ENCODE results near the gene RBM22. TPM values are rescaled to one million over a fixed set of nuclear protein-coding genes. Genes with fewer than 3 reads are reported as not detected.

The RBM22 gene
- total RNA-seq, 4 donors from 2014 or later = 22.5 to 31.0 (median 26.2) TPM

GRCh38 chr5:150642567-150642927, 58.3 kb downstream of the RBM22 start:
- Histone ChIP-seq H3K27me3 (no peaks in the 10 kb centered on the region), H3K4me1 (peaks cover 85 to 91% of the 10 kb centered on the region in 2 donors), H3K27ac (peak overlapping the region; percentile 96 to 100 (median 100)), H3K36me3 (no peaks in the 10 kb centered on the region), H3K4me3 (no peak overlapping the region), H3K9me3 (no peaks in the 10 kb centered on the region)
- DNase-seq (peak; percentile 75 to 86), ATAC-seq (peak; percentile 40 to 57)
- in situ Hi-C loops (cut with MboI; ENCODE audit: low sequenced_read_pairs in 4 of 4) = no loop called here
- intact Hi-C loops (cut with DNase I; ENCODE audit: low total_unique reads) = no loop called here
- TF ChIP-seq CTCF (IDR thresholded peaks at IDR 0.05 in 4 of 5, conservative IDR thresholded peaks at IDR 0.05 in 1 of 5) = no peak
- no peak for TF ChIP-seq POLR2A (IDR thresholded peaks at IDR 0.05)

GRCh38 chr5:150641824-150642566, 58.9 kb downstream of the RBM22 start:
- H3K4me3 ChIP-seq = no peak overlapping the region
- ATAC-seq (peak in 1 of 2 donors; percentile 15), DNase-seq (no peak)
- TF ChIP-seq CTCF (IDR thresholded peaks at IDR 0.05 in 4 of 5, conservative IDR thresholded peaks at IDR 0.05 in 1 of 5) (no peak), POLR2A (IDR thresholded peaks at IDR 0.05) (no peak)
- H3K4me1 ChIP-seq = peaks cover 85 to 91% of the 10 kb centered on the region in 2 donors
- peak overlapping the region; percentile 96 to 100 (median 100) for H3K27ac ChIP-seq
- intact Hi-C loops (cut with DNase I; ENCODE audit: low total_unique reads) = no loop called here
- H3K9me3 ChIP-seq = no peaks in the 10 kb centered on the region
- H3K27me3 ChIP-seq = no peaks in the 10 kb centered on the region
- in situ Hi-C loops (cut with MboI; ENCODE audit: low sequenced_read_pairs in 4 of 4) = no loop called here
- no peaks in the 10 kb centered on the region for H3K36me3 ChIP-seq

- ATAC-seq (peak in 1 of 2 donors; percentile 7), DNase-seq (peak in 1 of 2 donors; percentile 46)
- intact Hi-C loops (cut with DNase I; ENCODE audit: low total_unique reads) (no loop called here), in situ Hi-C loops (cut with MboI; ENCODE audit: low sequenced_read_pairs in 4 of 4) (no loop called here)
- Histone ChIP-seq H3K27ac (peak overlapping the region; percentile 96 to 100 (median 100)), H3K4me1 (peaks cover 92 to 94% of the 10 kb centered on the region in 2 donors), H3K36me3 (no peaks in the 10 kb centered on the region), H3K27me3 (no peaks in the 10 kb centered on the region), H3K9me3 (no peaks in the 10 kb centered on the region), H3K4me3 (peak overlapping the region; percentile 10 to 45 (median 20))
- TF ChIP-seq POLR2A (IDR thresholded peaks at IDR 0.05) (no peak), CTCF (IDR thresholded peaks at IDR 0.05 in 4 of 5, conservative IDR thresholded peaks at IDR 0.05 in 1 of 5) (no peak)
Measured at GRCh38 chr5:150641006-150641570, 59.8 kb downstream of the RBM22 start.

Other genes with a start within 250 kb of the RBM22 start
- 10 to 100 TPM; 36.1 to 70.5 (median 50.5) TPM for gene NDST1, start 192.9 kb downstream of the RBM22 start, total RNA-seq
- gene SYNPO, start 60.4 kb downstream of the RBM22 start, total RNA-seq = 100 to 1,000 TPM; 419 to 569 (median 539) TPM
- gene MYOZ3, start 39.8 kb downstream of the RBM22 start, total RNA-seq = 10 to 100 TPM in 3 of 4 donors, 1 to 10 TPM in 1; 4.8 to 12.6 (median 11.3) TPM
- gene DCTN4, start 58.0 kb upstream of the RBM22 start, total RNA-seq = 10 to 100 TPM; 66.6 to 92.6 (median 72.8) TPM
- 10 to 100 TPM; 14.2 to 17.9 (median 15.4) TPM for gene SMIM3, start 77.7 kb upstream of the RBM22 start, total RNA-seq
- gene IRGM, start 145.5 kb upstream of the RBM22 start, total RNA-seq = not detected
- under 1 TPM; 0.07 to 0.36 (median 0.25) TPM for gene ZNF300, start 203.9 kb upstream of the RBM22 start, total RNA-seq

All from gastrocnemius medialis (tissue), 4 donors.